PC-3 (cell line): ENCODE results near the gene MCHR2. TPM values are rescaled to one million over a fixed set of nuclear protein-coding genes. Genes with fewer than 3 reads are reported as not detected.

Source experiments
- ATAC-seq: fragments of 200-7000 bp; cut with Tn5 transposase; 2 replicates; pipeline ENCODE4 v1.9.1; 2020; ENCODE audit warnings: mild to moderate bottlenecking, moderate library complexity
- BruUV-seq: library from RNA; stranded (reverse); fragments of 400-500 nt; replicated peaks from 2 replicates; lab custom pipeline; 2021; lab: Mats Ljungman, UMichigan
- CTCF ChIA-PET: fragments of 300-600 bp; sonication (Branson Sonifier 250); formaldehyde crosslinking; loops from one replicate; lab custom pipeline; 2022; ENCODE audit warnings: antibody characterized with exemption; lab: Charles Lee
- POLR2A ChIA-PET: fragments of 300-600 bp; sonication (Branson Sonifier 250); formaldehyde crosslinking; loops from one replicate; lab custom pipeline; 2022; ENCODE audit warnings: antibody characterized with exemption; ENCODE audit not compliant: unreplicated experiment; lab: Charles Lee
- DNase-seq: peaks from one replicate; pipeline ENCODE4 v3.0.0-alpha.2; 2015
- H2AFZ ChIP-seq: fragments of 300-600 bp; sonication (generic); 2 replicates; pipeline ENCODE4 v1.6.0; 2016; ENCODE audit warnings: antibody characterized with exemption, low read length
- H3F3A ChIP-seq: fragments of 300-600 bp; sonication (generic); one replicate; pipeline ENCODE4 v1.6.0; 2017; ENCODE audit warnings: antibody characterized with exemption, low read length, control low read depth, mild to moderate bottlenecking; ENCODE audit not compliant: unreplicated experiment
- H3K27ac ChIP-seq: fragments of 300-600 bp; sonication (generic); 2 replicates; pipeline ENCODE4 v1.5.1; 2016; ENCODE audit warnings: mild to moderate bottlenecking, low read length
- H3K27me3 ChIP-seq: fragments of 300-600 bp; sonication (generic); 2 replicates; pipeline ENCODE4 v1.6.1; 2016; ENCODE audit warnings: low read length, mixed read lengths
- H3K36me3 ChIP-seq: fragments of 300-600 bp; sonication (generic); 2 replicates; pipeline ENCODE4 v1.6.1; 2016; ENCODE audit warnings: low read depth, mixed run types, low read length, mixed read lengths
- H3K4me1 ChIP-seq: fragments of 300-600 bp; sonication (generic); 2 replicates; pipeline ENCODE4 v1.5.1; 2016; ENCODE audit warnings: low read length; ENCODE audit not compliant: insufficient read depth
- H3K4me2 ChIP-seq: fragments of 300-600 bp; sonication (generic); 2 replicates; pipeline ENCODE4 v1.6.0; 2016; ENCODE audit warnings: low read length
- H3K4me3 ChIP-seq: fragments of 300-600 bp; sonication (generic); 2 replicates; pipeline ENCODE4 v1.5.1; 2016; ENCODE audit warnings: mild to moderate bottlenecking, low read length, mixed read lengths
- H3K79me2 ChIP-seq: fragments of 300-600 bp; sonication (generic); 2 replicates; pipeline ENCODE4 v1.6.1; 2017; ENCODE audit warnings: low read length, mixed read lengths
- H3K9ac ChIP-seq: fragments of 300-600 bp; sonication (generic); 2 replicates; pipeline ENCODE4 v1.6.0; 2016; ENCODE audit warnings: mild to moderate bottlenecking, low read length
- H3K9me2 ChIP-seq: fragments of 300-600 bp; sonication (generic); replicated peaks from 2 replicates; pipeline ENCODE4 v1.6.1; 2016; ENCODE audit warnings: mixed run types, low read length, mixed read lengths
- H3K9me3 ChIP-seq: fragments of 300-600 bp; sonication (generic); 2 replicates; pipeline ENCODE4 v1.6.1; 2016; ENCODE audit warnings: low read length, mixed read lengths
- H4K20me1 ChIP-seq: fragments of 300-600 bp; sonication (generic); 2 replicates; pipeline ENCODE4 v1.6.1; 2016; ENCODE audit warnings: low read length, mixed read lengths
- EZH2 ChIP-seq: fragments of 300-600 bp; sonication (generic); IDR thresholded peaks from one replicate; pipeline ENCODE4 v1.6.1; 2017; ENCODE audit warnings: antibody characterized with exemption, mild to moderate bottlenecking, low read length; ENCODE audit not compliant: unreplicated experiment
- EZH2phosphoT487 ChIP-seq: fragments of 300-600 bp; sonication (generic); IDR thresholded peaks from 2 replicates; pipeline ENCODE4 v1.6.1; 2018; ENCODE audit warnings: mild to moderate bottlenecking, antibody characterized with exemption, low read length, borderline replicate concordance
- intact Hi-C: fragments of 100-400 bp; cut with micrococcal nuclease; formaldehyde crosslinking; loops from 2 replicates; pipeline ENCODE4 v1.9.0; 2023
- total RNA-seq: library from RNA; depleted of rRNA; stranded (reverse); fragments of >200 nt; gene quantifications from 2 replicates; pipeline ENCODE4 v1.2.3, GENCODE V29; 2014
- TF ChIP-seq, protein P1 (sequence below): fragments of 300-600 bp; sonication (generic); conservative IDR thresholded peaks from 2 replicates; pipeline ENCODE4 v1.5.1; 2017; ENCODE audit warnings: antibody characterized with exemption, low read depth, mild to moderate bottlenecking, low read length

Gene MCHR2
- total RNA-seq, 1 experiment from 2014 or later, result not detected

DNA sequence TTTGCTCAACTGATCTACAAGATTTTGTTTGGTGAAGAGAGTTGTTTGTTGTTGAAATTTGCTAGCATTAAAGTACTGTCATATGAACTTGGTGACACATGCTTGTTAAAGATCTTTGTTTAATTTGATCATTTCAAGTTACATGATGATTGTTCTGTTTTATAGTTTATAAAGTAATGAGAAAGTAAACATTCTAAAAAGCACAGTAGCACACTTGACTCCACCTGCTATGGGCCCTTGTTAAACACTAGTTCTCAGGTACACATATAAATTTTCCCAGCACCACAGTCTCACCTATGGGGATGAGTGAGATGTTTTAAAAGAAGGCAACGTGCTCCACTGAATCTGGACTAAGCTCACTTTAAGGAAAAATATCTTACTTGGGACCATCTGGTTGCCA, 14.1 kb downstream of the MCHR2 start:
- no peak overlapping the region for H3K27ac ChIP-seq
- no peaks in the 10 kb centered on the region for H4K20me1 ChIP-seq
- H3K4me1 ChIP-seq, result no peaks in the 10 kb centered on the region
- ChIA-PET CTCF (no interaction called here), POLR2A (no interaction called here)
- H3K9me3 ChIP-seq, result no peaks in the 10 kb centered on the region
- H3K4me2 ChIP-seq, result no peak overlapping the region
- TF ChIP-seq EZH2, result no peak
- no peak for TF ChIP-seq EZH2phosphoT487
- TF ChIP-seq, protein P1, sequence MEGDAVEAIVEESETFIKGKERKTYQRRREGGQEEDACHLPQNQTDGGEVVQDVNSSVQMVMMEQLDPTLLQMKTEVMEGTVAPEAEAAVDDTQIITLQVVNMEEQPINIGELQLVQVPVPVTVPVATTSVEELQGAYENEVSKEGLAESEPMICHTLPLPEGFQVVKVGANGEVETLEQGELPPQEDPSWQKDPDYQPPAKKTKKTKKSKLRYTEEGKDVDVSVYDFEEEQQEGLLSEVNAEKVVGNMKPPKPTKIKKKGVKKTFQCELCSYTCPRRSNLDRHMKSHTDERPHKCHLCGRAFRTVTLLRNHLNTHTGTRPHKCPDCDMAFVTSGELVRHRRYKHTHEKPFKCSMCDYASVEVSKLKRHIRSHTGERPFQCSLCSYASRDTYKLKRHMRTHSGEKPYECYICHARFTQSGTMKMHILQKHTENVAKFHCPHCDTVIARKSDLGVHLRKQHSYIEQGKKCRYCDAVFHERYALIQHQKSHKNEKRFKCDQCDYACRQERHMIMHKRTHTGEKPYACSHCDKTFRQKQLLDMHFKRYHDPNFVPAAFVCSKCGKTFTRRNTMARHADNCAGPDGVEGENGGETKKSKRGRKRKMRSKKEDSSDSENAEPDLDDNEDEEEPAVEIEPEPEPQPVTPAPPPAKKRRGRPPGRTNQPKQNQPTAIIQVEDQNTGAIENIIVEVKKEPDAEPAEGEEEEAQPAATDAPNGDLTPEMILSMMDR, result no peak
- H3K9ac ChIP-seq, result no peak overlapping the region
- no peak overlapping the region for H2AFZ ChIP-seq
- no TSS peak for BruUV-seq
- H3K79me2 ChIP-seq, result no peaks in the 10 kb centered on the region
- no peaks in the 10 kb centered on the region for H3F3A ChIP-seq
- H3K9me2 ChIP-seq, result no peaks in the 10 kb centered on the region
- intact Hi-C loops, result no loop called here
- no peak overlapping the region for H3K4me3 ChIP-seq
- DNase-seq (no peak), ATAC-seq (peak; percentile 56)
- no peaks in the 10 kb centered on the region for H3K27me3 ChIP-seq
- no peaks in the 10 kb centered on the region for H3K36me3 ChIP-seq

DNA sequence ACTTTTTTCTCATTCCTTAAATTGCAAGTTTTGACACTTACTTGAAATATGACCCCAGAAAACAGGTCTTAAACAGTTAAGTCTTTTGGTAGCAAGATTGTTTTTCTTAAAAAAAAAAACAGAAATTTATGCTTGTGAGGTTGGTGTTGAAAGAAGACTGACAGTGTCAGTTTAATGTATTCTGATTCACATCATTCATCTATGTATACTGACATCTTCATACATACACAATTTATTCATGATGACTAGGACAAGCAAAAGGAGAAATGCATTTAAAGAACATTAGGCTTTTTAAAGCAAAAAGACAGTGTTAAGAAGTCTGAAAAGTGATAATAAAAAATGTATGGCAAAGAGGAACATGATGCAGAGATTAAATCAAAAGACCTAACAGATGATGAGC, 27.0 kb downstream of the MCHR2 start:
- TF ChIP-seq EZH2, result no peak
- TF ChIP-seq EZH2phosphoT487, result no peak
- TF ChIP-seq, protein P1, result no peak
- no peak overlapping the region for H3K4me3 ChIP-seq
- no peaks in the 10 kb centered on the region for H3K9me2 ChIP-seq
- no peaks in the 10 kb centered on the region for H3K4me1 ChIP-seq
- no TSS peak for BruUV-seq
- no peak for DNase-seq
- ChIA-PET POLR2A (no interaction called here), CTCF (no interaction called here)
- H3K9ac ChIP-seq, result no peak overlapping the region
- H3K27ac ChIP-seq, result no peak overlapping the region
- no peak for ATAC-seq
- H3K27me3 ChIP-seq, result no peaks in the 10 kb centered on the region
- no peak overlapping the region for H2AFZ ChIP-seq
- intact Hi-C loops, result no loop called here
- no peaks in the 10 kb centered on the region for H4K20me1 ChIP-seq
- no peak overlapping the region for H3K4me2 ChIP-seq
- no peaks in the 10 kb centered on the region for H3K79me2 ChIP-seq
- no peaks in the 10 kb centered on the region for H3F3A ChIP-seq
- H3K36me3 ChIP-seq, result no peaks in the 10 kb centered on the region
- H3K9me3 ChIP-seq, result no peaks in the 10 kb centered on the region

DNA sequence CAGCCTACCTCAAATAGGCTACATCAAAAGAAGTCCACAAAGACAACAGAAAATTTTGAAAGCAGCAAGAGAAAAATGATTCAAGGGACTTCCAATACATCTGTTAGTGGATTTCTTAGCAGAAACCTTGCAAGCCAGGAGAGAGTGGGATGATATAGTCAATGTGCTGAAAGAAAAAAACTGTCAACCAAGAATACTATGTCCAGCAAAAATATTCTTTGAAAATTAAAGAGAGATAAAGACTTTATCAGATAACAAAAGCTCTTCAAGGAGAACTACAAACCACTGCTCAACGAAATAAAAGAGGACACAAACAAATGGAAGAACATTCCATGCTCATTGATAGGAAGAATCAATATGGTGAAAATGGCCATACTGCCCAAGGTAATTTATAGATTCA, 34.0 kb downstream of the MCHR2 start:
- Histone ChIP-seq H3K4me2 (no peak overlapping the region), H3K27ac (no peak overlapping the region), H3K9ac (no peak overlapping the region), H3F3A (no peaks in the 10 kb centered on the region), H3K4me3 (no peak overlapping the region), H4K20me1 (no peaks in the 10 kb centered on the region), H2AFZ (no peak overlapping the region), H3K9me3 (no peaks in the 10 kb centered on the region), H3K36me3 (no peaks in the 10 kb centered on the region), H3K79me2 (no peaks in the 10 kb centered on the region), H3K9me2 (no peaks in the 10 kb centered on the region), H3K27me3 (no peaks in the 10 kb centered on the region), H3K4me1 (no peaks in the 10 kb centered on the region)
- no peak for ATAC-seq
- BruUV-seq, result no TSS peak
- CTCF ChIA-PET, result no interaction called here
- POLR2A ChIA-PET, result no interaction called here
- no peak for TF ChIP-seq EZH2
- TF ChIP-seq, protein P1, result no peak
- intact Hi-C loops, result no loop called here
- DNase-seq, result no peak
